Left colon (tissue), 2 donors: ENCODE results near the gene SLC4A11. TPM values are rescaled to one million over a fixed set of nuclear protein-coding genes. Genes with fewer than 3 reads are reported as not detected.
"Not testable (repeated sequence)": the region's sequence is repeated elsewhere in the genome, so short reads cannot be mapped to it uniquely, and the experiment has no call there.

Experiments used
- ATAC-seq: fragments of 200-7000 bp; cut with Tn5 transposase; one replicate; pipeline ENCODE4 v1.9.1; 2020; ENCODE audit warnings: mild to moderate bottlenecking, moderate library complexity
- DNase-seq, 2 donors: peaks; one replicate each; pipeline ENCODE4 v3.0.0-alpha.2; 2020
- intact Hi-C, 2 donors: fragments of 100-400 bp; cut with DNase I in 1 of 2; cut with micrococcal nuclease in 1 of 2; formaldehyde crosslinking; loops; one replicate each; pipeline versions ENCODE4 v1.11.2 to v1.14.0; 2022; cut with DNase I, micrococcal nuclease
- total RNA-seq, 2 donors: library from RNA; stranded (reverse); fragmentation: NEBNext Ultra II Directional; extraction: Animal tissue kit (Norgen Biotek cat#: 25700); gene quantifications; one replicate each; pipeline ENCODE4 v1.2.1, GENCODE V29; 2021
- donor health status: DM: no; HTN: no; CAD: no.
- donor health status: DM: yes; HTN: yes; CAD: no.

The SLC4A11 gene
- total RNA-seq, 2 donors from 2014 or later, result 0.56 to 0.89 TPM

DNA sequence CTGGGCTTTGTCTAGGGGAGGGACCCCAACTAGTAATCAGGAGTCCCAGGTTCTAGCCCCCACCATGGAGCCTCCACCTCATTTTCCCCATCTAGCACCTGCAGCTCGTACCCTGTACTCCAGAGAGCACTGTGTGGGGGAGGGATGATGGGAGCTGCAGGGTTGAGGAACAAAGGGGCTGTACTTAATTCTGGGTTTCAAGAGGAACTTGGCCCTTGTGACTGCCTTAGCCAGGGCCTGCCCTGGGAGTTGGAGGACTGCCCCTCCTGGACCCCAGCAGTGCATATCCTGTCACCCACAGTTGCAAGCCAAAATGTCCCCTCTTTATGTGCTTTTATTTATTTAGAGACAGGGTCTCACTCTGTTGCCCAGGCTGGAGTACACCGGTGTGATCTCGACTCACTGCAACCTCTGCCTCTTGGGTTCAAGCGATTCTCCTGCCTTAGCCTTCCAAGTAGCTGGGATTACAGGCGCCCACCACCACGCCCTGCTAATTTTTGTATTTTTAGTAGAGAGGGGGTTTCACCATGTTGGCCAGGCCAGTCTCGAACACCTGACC lies 23.6 kb downstream of the SLC4A11 start:
- not testable (repeated sequence) for ATAC-seq

DNA sequence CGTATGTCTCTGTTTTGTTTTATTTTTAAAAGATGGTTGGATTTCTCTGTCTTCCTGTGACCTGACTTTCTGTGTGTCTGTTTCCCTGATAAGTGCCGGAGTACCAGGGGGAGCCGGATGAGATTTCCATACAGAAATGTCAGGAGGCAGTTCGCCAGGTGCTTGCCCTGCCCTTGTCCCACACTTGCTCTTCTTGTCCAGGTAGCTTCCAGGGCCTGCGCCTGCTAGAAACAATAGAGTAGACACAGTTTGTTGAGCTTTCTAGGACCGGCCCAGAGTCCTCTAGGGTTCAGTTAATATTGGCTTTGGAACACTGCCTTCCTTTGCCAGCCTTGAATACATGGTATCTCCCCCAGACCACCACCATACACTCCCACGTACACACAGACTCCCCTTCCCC lies 25.8 kb downstream of the SLC4A11 start:
- no peak for ATAC-seq
- intact Hi-C loops, result no loop called here

More for the DNA sequence above, 23.6 kb downstream of the SLC4A11 start:
- intact Hi-C loops, DNase-seq: not testable (repeated sequence)

DNA sequence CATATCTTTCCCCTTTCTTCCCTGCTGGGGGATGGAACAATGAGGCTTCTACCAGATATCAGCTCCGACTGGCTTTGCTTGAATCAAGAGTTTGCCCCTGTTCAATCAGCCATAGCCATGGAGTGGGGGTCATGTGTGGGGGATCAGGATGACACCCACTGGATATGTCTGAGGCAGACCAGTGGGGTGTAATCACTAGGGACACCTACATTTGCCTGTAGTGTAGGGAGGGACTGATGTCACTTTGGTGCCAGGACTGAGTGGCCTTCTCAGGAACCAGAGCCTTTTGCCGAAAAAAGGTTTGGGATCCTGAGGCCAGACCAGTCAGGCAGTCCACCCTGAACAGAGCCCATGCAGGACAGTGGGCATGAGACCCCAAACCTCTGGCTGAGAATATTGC lies 28.6 kb downstream of the SLC4A11 start:
- ATAC-seq, result no peak
- intact Hi-C loops, result no loop called here
- no peak for DNase-seq

More for the DNA sequence above, 25.8 kb downstream of the SLC4A11 start:
- no peak for DNase-seq

DNA sequence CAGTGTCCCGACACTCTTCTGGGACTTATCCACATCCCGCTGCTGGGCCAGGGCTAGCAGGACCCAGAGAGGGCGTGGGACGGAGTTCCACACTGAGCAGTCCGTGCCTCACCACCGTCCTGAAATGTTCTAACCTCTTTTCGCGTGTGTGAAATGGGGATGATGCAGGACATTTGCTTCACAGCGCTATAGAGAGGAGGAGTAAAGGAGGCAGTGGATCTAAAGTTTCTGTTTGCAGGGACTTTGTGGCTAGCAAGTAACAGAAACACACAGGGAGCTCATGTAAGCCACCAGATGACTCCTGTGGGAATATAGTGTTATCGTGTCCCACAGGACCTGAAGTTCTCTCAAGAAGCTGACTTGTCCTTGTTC lies 29.1 kb downstream of the SLC4A11 start:
- ATAC-seq (peak; percentile 55), DNase-seq (no peak)
- intact Hi-C loops, result no loop called here

DNA sequence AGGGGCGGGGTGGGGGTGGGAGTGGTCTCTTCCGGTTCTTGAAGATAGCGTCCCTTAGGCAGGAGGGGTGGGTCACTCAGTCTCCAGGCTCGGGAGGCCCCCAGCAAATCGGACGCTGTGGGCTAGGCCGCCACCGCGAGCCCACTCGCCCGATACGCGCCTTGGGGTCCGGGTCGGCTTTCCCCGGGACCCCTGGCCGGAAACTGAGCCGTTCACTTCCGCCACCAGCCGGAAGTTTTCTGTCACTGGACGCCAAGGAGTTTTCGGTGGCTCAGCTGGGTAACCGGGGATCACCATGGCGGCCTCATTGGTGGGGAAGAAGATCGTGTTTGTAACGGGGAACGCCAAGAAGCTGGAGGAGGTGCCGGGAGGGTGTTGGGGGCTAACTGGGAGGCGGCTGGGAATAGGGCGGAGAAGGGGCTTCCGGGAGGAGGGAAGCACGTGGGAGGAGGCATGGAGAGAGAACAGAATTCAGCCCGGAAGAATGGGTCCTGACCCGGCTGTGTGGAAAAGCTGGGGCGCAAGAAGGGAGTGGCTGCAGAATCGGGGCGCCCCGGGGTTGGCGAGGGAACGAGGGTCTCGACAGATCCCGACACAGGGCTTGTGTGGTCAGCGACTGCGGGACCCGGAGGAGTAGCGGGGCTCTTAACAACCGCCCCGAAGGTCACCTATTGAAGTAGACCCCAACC lies 29.6 kb downstream of the SLC4A11 start, which contains the start of gene ITPA:
ITPA (plus strand) TSS at position 242 of the 689 bp plus-strand sequence; CDS start at position 296, 54 bp downstream.
- DNase-seq, result peak; percentile 38 to 65
- ATAC-seq, result peak; percentile 61
- intact Hi-C loops, result no loop called here

DNA sequence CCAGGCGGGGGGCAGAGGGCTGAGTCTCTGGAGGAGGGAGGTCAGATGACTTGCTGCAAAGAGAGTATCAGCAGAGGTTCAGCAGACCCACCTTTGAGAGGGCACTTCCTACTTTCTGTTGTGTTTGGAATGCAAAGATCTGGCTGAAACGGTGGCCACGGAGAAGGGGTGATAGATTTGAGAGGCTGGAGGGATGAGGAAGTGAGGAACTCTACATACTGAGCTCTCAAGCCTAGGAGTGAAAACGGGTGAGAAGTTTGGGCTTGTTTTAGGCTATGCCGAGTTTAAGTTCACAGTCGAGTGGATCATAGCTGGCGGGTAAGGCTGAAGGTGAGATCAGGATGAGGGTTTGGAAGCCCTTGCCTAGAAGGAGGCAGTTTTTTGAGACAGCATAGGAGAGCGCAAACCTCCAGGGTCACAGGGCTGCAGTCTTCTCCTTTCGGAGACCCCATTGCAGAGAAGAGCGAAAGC lies 30.2 kb downstream of the SLC4A11 start:
- intact Hi-C loops, result no loop called here
- DNase-seq, result peak in 1 of 2 donors; percentile 11
- ATAC-seq, result peak; percentile 6

DNA sequence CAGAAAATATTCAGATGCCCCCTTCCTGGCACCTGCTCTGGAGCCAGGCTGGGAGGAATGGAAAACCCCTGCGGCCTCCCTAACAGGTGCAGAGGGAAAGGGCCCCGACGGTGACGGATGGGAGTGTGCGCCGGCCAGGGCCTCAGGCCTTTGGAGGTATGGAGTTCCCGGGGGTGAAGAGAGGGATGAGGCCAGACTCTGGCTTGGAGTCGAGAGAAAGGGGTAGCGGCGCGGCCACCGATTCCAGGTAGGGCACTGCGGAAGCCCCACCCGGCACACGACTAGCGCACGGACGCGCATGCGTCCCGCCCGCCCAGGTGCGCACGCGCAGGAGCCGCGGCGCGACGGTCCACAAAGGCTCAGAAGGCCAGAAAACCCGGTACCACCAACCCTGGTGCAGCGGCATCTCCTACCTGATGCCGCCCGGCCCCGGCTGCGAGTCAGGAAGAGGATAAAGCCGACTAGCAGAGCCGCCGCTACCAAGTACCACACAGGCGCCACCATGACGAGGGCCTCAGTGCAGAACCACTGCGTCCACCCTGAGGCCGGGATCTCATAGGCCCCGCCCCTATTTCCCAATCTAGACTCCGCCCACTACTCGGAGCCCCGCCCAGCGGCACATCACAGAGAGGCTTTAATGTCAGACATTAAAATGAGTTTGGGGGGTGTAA lies 34.7 kb downstream of the SLC4A11 start, which contains the start of gene DDRGK1:
DDRGK1 (minus strand) TSS at position 559 of the 671 bp plus-strand sequence; CDS start at position 504, 55 bp downstream.
- intact Hi-C loops, result no loop called here
- peak; percentile 88 for ATAC-seq
- peak; percentile 85 to 94 for DNase-seq

DNA sequence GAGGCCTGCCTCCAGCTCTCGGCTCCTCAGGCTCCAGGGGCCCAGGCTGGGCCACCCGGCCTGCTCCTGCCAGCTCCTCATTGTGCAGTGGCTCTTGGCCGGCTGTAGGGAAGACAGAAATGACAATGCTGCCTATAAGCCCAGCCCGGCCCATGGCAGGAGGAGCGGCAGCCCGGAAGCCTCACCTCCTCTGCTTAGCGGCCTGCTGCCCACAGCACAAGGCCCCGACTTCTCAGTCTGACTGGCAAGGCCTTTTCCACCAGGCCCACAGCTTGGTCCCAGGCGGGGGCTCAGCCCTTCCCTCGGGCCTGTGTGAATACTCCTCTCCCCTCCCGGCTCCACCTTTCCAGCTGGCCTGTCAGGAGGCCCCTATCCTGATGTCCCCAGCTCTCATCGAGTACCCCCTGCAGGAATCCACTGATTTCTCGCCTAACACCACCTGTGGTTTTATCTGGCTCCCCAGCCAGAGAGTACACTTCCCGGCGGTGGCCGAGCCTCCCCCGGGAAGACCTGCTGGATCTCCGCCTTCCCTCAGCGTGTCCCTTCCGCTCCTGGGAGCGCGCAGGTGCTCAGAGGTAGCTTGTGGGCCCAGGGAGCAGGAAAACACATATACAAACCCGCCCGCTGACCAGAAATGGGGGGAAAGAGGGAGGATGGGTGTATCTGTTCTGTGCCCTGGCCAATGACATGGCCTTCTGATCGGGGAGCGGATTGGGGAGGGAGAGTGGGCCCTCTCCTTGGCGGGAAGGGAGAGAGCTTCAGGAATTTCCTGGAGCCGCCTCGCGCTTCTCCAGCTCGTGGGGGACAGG lies 35.5 kb downstream of the SLC4A11 start:
- intact Hi-C loops, result no loop called here
- ATAC-seq, result peak; percentile 53
- peak; percentile 40 to 52 for DNase-seq

DNA sequence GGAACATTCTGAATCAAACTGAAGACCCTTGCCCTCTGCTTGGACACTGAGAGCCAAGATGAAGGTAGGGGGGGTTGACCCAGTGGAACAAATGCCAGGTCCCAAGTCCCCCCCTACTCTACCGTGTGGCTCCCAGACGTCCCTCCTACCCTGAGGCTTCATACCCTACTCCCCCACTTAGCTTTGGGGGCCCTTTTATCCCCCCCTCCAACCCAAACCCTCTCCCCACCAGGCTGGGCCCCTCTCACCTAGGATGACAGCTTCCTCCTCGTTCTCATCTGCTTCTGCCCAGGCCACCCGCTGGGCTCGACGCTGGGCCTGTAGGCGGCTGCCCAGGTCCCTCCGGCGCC lies 36.0 kb downstream of the SLC4A11 start:
- intact Hi-C loops, result no loop called here
- ATAC-seq, result no peak
- DNase-seq, result no peak

DNA sequence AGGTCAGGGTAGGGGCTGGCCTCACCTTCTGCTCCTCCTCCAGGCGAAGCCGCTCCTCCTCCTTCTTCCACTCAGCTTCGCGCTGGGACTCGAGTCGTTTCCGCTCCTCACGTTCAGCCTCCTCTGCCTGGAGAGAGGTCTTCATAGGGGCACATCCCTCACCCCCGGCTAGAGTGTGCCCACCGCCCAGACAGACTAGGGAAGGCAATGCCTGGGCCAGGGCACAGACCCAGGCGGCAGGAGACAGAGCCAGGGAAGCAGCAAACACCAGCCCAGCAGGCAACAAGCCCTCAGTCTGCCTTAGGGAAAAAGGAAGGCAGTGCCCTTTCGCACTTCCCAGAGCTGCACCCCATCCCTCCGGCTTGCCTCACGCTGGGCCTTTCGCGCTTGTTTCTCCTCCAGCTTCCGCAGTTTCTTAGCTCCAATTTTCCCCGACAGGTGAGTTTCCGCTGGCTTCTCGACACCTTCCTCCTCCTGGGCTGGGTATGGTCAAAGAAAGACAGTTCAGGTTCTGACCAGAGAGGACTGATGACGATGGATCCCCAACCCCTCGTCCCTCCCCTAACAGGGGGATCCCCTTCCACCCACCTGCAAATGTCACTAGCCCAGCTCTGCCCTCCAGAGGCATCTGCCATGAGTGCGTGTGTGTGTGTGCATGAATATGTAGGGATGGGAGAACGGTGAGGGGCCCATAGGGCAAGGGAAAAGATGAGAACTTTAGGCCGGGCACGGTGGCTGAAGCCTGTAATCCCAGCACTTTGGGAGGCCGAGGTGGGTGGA lies 38.8 kb downstream of the SLC4A11 start:
- no peak for ATAC-seq
- intact Hi-C loops, result no loop called here
- DNase-seq, result no peak

DNA sequence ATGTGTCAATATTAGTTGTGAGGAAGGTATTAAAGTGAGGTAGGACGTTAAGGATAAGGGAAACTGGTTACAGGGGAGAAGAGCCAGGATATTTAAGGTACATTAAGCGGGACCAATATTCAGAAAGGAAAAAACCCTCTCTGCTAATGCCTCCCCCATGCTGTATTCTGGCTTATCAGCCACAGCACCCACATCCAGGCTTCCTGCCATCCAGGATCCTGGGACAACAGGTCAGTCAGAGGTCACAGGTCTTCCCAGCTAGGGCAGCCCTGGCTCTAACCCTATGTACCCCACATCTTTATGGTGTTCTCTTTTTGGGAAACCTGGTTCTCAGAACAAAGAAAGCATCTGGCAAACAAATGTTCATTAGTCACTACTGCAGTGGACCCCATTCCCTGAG lies 39.8 kb downstream of the SLC4A11 start:
- ATAC-seq (no peak), DNase-seq (no peak)
- intact Hi-C loops, result no loop called here

DNA sequence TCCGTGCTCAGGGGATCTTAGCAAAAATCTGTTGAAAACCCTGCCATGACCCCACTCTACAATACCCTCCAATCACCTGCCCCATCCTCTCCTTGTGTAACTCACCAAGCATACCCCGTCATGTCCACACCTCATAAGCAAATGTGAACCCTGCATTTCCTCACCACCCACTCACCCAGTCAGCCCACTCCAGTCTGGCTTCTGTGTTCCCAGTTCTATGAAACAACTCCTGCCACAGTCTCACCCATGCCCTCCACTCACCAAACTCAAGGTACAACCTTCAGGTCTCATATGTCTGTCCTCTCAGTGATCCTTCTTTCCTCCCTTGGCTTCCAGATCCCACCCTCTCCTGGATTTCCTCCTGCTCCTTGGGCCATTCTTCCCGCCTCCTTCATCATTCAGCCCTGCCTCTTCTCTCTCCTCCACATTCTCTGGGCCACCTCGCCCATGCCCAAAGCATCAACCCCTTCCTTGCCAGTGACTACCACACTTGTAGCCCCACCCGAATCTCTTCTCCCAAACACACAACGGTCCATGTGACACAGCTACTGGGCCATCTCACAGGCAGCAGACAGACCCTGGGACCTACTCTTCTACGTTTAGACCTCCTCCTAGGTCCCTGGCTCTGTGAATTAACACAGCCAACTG lies 43.3 kb downstream of the SLC4A11 start:
- intact Hi-C loops, result no loop called here
- ATAC-seq, result no peak
- DNase-seq, result no peak

DNA sequence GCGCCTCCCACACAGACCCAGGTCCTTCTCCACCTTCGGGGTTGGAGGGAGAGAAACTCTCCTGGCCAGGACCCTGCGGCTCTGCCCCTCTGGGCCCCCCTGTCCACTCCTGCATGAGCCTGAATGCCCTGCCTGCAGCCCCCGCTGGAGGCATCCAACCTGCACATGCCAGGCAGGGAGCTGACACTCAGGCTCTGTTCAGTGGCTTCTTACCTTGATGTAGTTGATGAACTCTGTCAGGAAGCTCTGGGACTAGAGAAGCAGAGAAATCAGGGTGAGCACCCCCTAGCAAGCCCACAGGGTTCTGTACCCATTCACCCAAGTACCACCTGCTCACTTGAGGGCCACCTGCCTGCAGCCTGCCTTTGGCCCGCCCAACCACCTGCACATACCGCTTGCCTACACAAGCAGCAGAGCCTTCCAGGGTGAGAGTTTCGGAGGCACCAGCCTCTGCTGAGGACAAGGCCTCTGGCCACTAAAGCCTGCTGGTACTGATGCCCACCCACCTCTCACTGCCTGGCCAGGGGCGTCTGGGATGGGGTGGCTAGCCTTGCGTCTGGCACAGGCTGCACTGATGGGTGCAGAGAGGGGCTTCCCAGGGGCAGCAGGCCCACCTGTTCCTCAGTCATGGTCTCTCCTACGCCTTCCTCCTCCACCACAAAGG lies 44.2 kb downstream of the SLC4A11 start:
- DNase-seq (no peak), ATAC-seq (no peak)
- intact Hi-C loops, result no loop called here

DNA sequence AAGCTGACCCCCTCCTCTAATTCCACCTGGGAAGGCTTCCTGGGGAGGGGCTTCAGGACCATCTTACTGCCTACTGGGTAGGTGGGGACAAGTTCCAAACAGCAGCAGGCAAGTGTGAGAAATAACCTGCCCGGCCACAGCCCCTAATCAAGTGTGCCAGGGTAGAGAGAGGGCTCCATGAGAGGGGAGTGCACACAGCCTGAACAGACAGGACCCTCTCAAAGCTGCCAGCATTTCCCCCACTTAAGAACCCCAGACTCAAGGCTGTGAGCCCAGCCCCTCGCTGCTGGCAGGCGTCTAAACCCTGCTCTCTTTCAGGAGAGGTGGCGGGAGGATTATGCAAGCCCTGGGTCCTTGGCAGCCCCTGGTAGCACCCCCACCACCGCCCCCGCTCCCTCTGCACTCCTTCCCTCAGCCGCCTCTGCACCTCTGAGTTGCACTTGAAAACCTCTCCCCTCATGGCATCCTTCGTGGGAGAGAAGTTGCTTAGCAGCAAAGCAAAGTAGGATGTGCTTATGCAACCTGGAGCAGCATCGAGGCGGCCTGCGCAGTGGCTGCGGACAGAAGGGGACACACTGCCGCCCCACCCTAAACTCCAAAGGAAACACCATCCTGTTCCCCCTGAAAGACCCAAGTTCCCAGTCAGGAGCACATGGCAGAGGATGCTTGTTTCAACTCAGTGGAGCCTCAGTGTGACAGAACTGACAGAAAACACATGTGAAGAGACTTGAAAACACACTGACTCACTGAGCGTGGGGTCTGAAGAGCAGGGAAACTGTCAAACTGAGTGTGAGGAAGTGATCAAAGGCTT lies 45.0 kb downstream of the SLC4A11 start:
- intact Hi-C loops, result no loop called here
- DNase-seq (no peak), ATAC-seq (no peak)

DNA sequence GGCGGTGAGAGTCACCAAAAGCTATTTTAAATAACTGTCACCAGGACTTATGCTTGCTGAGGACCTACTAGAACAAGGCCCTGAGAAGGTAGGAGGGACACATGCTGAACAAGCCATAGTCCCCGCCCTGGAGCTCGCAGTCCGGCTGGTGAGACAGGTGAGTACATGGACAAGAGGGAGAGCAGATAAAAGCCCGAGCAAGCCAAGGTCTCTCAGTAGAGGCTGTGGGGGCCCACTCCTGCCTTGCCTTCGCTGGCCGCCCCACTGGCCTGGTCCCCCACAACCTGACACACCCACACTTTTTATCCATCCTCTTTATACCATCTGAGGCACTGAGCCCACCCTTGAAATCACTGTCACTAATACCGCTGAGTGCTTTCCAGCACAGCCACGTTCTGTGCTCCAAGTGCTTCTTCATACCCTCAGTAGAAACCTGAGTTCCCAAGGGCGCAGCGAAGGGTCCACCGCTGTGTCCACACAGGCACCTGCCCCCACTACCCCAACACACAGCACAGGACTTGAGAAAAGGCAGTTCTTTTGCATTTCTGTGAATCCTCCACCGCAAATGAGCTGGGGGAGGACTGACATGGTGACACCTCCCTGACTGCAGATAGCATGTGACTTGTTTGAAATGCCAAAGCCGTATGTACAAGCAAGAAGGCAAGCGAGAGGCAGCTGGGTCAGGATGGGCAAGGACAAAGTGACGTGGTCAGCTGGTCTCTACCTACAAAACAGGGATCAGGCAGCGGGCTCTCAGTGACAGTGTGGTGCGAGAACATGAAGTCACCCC lies 46.6 kb downstream of the SLC4A11 start:
- ATAC-seq (no peak), DNase-seq (no peak)
- intact Hi-C loops, result no loop called here

DNA sequence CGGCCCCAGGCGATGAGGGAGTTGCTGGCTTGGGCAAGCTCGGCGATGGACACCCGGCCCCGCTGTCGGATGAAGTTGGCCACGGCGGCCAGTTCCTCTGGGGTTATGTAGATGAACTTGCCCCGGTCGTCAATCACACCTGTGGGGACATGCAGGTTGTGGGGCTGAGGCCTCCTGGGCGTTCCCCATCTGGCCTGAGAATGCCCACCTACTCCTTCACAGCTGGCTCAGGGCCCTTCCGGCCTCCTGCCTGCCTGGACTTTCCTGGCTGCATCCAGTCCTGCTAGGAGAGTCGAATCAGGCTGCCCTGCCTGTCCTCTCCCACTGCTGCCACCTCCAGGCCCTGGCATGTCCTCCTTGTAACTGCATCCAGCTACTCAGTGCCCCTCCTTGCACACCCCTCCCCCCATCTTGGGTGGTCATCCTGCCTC lies 48.3 kb downstream of the SLC4A11 start:
- intact Hi-C loops, result no loop called here
- DNase-seq (no peak), ATAC-seq (no peak)
